ENCODE measurements around the gene RMC1. TPM values are rescaled to one million over a fixed set of nuclear protein-coding genes. Genes with fewer than 3 reads are reported as not detected.
A peak's percentile ranks its signal among the peaks of the same experiment; 100 is the strongest.

RMC1 gene
- total RNA-seq, 6 donors from 2014 or later, result 23.3 to 45.1 (median 39.8) TPM

- peak overlapping the region in 1 of 4 donors; percentile 2 for H3K27ac ChIP-seq
- TF ChIP-seq POLR2A (IDR thresholded peaks at IDR 0.05), result no peak
- no peak for TF ChIP-seq POLR2AphosphoS5 (IDR thresholded peaks at IDR 0.05)
- no peak for TF ChIP-seq CTCF (IDR thresholded peaks at IDR 0.05)
- TF ChIP-seq EP300 (IDR thresholded peaks at IDR 0.05), result no peak
- H3K27me3 ChIP-seq, result no peaks in the 10 kb centered on the region
- peaks cover 32 to 98% (median 65%) of the 10 kb centered on the region in 4 donors for H3K36me3 ChIP-seq
- no peak overlapping the region for H3K4me3 ChIP-seq
- ATAC-seq (ENCODE audit: low FRiP score in 2 of 2), result no peak
- WGBS, 2 donors, result 72 to 82% methylated on average over 3 of the region's 3 CpGs
- H3K9me3 ChIP-seq, result no peaks in the 10 kb centered on the region
- no peak for DNase-seq
- peaks cover 0 to 19% (median 5%) of the 10 kb centered on the region in 4 donors for H3K4me1 ChIP-seq
Measured at GRCh38 chr18:23547306-23547705, 44.0 kb downstream of the RMC1 start.

DNA sequence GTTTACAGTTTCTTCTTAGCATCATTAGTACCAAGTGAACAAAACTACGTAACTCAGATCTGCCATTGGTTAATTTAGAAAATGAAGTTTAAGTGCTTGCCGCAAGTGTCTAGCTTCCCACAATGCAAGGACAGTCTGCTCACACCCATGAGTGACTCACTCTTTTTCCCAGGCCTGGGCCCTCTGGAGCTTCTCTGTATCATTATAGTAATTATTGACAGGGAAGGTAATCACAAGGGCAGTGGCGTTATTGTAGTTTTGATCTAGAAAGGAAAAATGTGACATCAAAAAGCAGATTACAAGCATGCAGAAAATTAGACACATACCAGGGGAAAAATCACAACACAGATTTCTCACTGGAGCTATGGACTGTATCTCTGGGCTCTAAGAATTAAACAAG lies 44.5 kb downstream of the RMC1 start:
- Histone ChIP-seq H3K36me3 (peaks cover 26 to 98% (median 67%) of the 10 kb centered on the region in 4 donors), H3K4me3 (no peak overlapping the region), H3K27ac (peak overlapping the region in 1 of 4 donors; percentile 2), H3K9me3 (no peaks in the 10 kb centered on the region), H3K4me1 (peaks cover 0 to 25% (median 7%) of the 10 kb centered on the region in 4 donors), H3K27me3 (no peaks in the 10 kb centered on the region)
- ATAC-seq (ENCODE audit: low FRiP score in 2 of 2) (peak in 1 of 2 donors; percentile 46), DNase-seq (no peak)
- WGBS, 2 donors, result 67 to 84% methylated on average over 3 of the region's 3 CpGs
- no peak for TF ChIP-seq POLR2A (IDR thresholded peaks at IDR 0.05)
- TF ChIP-seq EP300 (IDR thresholded peaks at IDR 0.05), result no peak
- TF ChIP-seq CTCF (IDR thresholded peaks at IDR 0.05), result no peak
- TF ChIP-seq POLR2AphosphoS5 (IDR thresholded peaks at IDR 0.05), result no peak

DNA sequence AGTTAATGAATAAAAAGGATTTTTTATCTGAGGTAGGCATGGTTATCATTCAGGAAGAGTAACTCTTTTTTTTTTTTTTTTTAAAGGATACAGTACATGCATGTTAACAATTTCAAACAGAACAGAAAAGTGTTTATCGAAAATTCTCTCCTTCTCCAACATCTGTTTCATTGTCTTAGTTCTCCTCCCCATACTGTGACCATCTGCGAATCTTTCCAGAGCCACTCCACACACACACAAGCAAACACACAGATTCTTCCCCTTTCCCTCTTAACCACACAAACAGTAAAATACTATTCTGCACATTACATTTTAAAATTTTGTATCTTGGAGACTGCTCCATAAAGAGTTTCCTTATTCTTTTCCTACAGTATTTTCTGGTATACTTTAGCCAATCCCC lies 45.0 kb downstream of the RMC1 start:
- Histone ChIP-seq H3K27me3 (no peaks in the 10 kb centered on the region), H3K36me3 (peaks cover 23 to 98% (median 66%) of the 10 kb centered on the region in 4 donors), H3K27ac (no peak overlapping the region), H3K9me3 (no peaks in the 10 kb centered on the region), H3K4me3 (no peak overlapping the region), H3K4me1 (peaks cover 0 to 26% (median 7%) of the 10 kb centered on the region in 4 donors)
- no peak for TF ChIP-seq EP300 (IDR thresholded peaks at IDR 0.05)
- no peak for TF ChIP-seq CTCF (IDR thresholded peaks at IDR 0.05)
- no peak for TF ChIP-seq POLR2A (IDR thresholded peaks at IDR 0.05)
- no peak for TF ChIP-seq POLR2AphosphoS5 (IDR thresholded peaks at IDR 0.05)
- WGBS, 2 donors, result 77 to 78% methylated on average over 2 of the region's 2 CpGs
- ATAC-seq (ENCODE audit: low FRiP score in 2 of 2) (no peak), DNase-seq (no peak)

DNA sequence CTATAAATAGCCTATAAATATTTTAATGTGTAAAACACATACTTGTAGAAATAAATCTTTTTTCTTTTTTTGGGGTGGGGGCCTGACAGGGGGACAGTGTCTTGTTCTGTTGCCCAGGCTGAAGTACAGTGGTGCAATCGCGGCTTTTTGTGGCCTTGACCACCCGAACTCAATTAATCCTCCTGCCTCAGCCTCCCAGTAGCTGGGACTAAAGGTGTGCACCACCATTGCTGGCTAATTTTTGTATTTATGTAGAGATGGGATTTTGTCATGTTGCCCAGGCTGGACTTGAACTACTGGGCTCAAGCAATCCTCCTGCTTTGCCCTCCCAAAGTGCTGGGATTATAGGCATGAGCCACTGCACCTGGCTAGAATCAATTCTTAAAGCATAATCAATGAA lies 45.4 kb downstream of the RMC1 start:
- no peak for TF ChIP-seq CTCF (IDR thresholded peaks at IDR 0.05)
- no peak for TF ChIP-seq EP300 (IDR thresholded peaks at IDR 0.05)
- no peak for TF ChIP-seq POLR2A (IDR thresholded peaks at IDR 0.05)
- TF ChIP-seq POLR2AphosphoS5 (IDR thresholded peaks at IDR 0.05), result no peak
- no peak overlapping the region for H3K4me3 ChIP-seq
- ATAC-seq (ENCODE audit: low FRiP score in 2 of 2), result no peak
- WGBS, 2 donors, result 98 to 99% methylated on average over 3 of the region's 3 CpGs
- H3K9me3 ChIP-seq, result no peaks in the 10 kb centered on the region
- H3K27ac ChIP-seq, result no peak overlapping the region
- H3K4me1 ChIP-seq, result peaks cover 0 to 26% (median 7%) of the 10 kb centered on the region in 4 donors
- H3K27me3 ChIP-seq, result no peaks in the 10 kb centered on the region
- peaks cover 20 to 98% (median 66%) of the 10 kb centered on the region in 4 donors for H3K36me3 ChIP-seq
- DNase-seq, result no peak

- peaks cover 12 to 98% (median 71%) of the 10 kb centered on the region in 4 donors for H3K36me3 ChIP-seq
- ATAC-seq (ENCODE audit: low FRiP score in 2 of 2), result peak; percentile 42 to 66
- no peak overlapping the region for H3K4me3 ChIP-seq
- DNase-seq, result no peak
- H3K4me1 ChIP-seq, result peaks cover 0 to 26% (median 7%) of the 10 kb centered on the region in 4 donors
- no peaks in the 10 kb centered on the region for H3K27me3 ChIP-seq
- H3K27ac ChIP-seq, result peak overlapping the region; percentile 32 to 72 (median 50)
- TF ChIP-seq POLR2A (IDR thresholded peaks at IDR 0.05) (no peak), EP300 (IDR thresholded peaks at IDR 0.05) (peak in 2 of 4 donors; percentile 63 to 98)
- H3K9me3 ChIP-seq, result no peaks in the 10 kb centered on the region
Measured at GRCh38 chr18:23550898-23551297, 47.6 kb downstream of the RMC1 start.

All from upper lobe of left lung (tissue), 6 donors.